GM10266 (cell line): ENCODE measurements around the gene RBBP8NL.
"Not testable (repeated sequence)": the region's sequence is repeated elsewhere in the genome, so short reads cannot be mapped to it uniquely, and the experiment has no call there.

ENCODE experiments used
- DNase-seq: peaks from one replicate; pipeline ENCODE4 v3.0.0; 2012; ENCODE audit errors: extremely low spot score
- TF ChIP-seq, protein P1 (sequence below): IDR thresholded peaks from 2 replicates; pipeline ENCODE4 v1.5.1; 2012; ENCODE audit warnings: mild to moderate bottlenecking, low read depth; ENCODE audit not compliant: control insufficient read depth, insufficient read depth; ENCODE audit errors: missing control alignments

Gene RBBP8NL

DNA sequence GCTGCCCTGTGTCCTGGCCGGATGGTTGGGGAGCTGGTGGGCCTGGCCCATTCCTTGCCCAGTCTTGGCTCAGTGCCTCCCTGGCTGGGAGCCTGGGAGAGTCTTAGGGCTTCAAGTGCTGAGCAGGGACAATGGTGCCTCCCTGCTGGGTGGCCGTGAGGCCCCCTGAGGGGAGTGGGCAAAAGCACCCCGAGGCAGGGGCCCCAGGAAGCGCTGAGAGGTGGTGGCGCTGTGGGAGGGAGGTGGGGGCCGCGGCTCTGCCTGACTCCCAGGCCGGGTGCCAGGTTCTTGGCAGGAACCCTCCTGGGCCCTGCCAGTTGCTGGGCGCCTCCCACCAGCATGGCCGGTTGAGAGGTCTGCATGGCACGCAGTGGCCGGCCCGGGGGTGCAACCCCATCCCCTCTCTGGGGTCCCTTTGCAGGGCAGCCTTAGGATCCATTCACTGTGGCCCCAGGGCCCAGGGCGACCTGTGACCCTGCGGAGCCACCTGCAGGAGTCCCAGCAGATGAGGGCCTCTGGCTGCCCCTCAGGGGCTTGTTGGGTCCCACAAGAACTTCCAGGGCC lies 49.6 kb downstream of the RBBP8NL start:
- no peak for DNase-seq
- TF ChIP-seq, protein P1, sequence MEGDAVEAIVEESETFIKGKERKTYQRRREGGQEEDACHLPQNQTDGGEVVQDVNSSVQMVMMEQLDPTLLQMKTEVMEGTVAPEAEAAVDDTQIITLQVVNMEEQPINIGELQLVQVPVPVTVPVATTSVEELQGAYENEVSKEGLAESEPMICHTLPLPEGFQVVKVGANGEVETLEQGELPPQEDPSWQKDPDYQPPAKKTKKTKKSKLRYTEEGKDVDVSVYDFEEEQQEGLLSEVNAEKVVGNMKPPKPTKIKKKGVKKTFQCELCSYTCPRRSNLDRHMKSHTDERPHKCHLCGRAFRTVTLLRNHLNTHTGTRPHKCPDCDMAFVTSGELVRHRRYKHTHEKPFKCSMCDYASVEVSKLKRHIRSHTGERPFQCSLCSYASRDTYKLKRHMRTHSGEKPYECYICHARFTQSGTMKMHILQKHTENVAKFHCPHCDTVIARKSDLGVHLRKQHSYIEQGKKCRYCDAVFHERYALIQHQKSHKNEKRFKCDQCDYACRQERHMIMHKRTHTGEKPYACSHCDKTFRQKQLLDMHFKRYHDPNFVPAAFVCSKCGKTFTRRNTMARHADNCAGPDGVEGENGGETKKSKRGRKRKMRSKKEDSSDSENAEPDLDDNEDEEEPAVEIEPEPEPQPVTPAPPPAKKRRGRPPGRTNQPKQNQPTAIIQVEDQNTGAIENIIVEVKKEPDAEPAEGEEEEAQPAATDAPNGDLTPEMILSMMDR: no peak

DNA sequence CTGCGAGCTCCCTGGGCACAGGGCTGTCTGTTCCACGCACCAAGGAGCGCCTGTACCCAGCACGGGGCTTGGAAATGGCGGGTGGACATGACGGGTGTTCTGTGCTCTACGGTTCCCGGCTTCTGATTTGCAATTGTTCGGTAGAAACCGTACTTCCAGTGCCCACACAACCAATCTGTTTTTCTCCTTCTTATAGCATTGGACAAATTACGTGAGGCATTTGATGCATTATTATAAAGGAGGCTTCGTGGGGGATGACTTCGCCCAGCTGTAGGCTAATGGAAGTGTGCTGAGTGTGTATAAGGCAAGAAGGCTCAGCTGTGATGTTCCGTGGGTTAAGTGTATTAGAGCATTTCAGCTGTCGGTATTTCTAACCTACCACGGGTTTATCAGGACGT lies 50.3 kb downstream of the RBBP8NL start:
- no peak for DNase-seq
- TF ChIP-seq, protein P1: no peak

DNA sequence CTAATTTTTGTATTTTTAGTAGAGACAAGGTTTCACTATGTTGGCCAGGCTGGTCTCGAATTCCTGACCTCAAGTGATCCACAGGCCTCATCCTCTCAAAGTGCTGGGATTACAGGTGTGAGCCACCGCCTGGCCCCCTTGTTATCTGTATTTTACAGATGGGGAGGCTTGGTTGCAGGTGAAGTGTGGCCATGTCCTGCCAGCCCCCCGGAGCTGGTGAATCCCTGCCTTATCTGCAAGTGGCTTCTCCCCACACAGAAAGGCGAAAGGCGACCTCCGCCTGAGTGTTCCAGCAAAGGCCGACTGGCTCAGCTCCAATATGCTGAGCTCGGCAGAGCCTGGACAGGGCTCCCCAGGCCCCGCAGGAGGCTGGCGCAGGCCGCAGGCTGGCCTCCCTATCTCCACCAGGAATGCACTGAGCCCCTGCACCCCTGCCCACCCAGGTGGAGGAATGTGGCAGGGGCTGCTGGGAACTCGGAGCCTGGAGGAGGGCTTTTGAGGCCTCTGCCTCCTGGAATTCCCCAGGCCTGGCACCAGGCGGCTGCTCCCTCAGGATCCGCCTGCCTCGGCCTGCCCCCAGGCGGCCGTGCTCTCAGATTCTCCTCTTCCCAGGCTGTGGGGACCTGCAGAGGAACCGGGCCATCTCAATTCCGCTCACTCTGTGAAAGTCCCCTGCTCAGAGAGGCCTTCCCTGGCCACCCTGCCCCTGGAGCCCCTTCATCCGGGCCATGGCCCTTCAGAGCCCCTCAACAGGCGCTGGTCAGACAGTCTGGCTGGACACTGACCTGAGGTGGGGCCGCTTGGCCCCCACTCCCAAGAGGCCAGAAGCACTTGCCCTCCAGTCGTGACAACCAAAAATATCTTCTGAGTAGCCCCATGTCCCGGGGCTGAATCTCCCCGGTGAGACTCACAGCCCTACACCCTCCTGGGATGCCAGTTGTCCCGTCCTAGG lies 51.0 kb downstream of the RBBP8NL start:
- TF ChIP-seq, protein P1: no peak
- DNase-seq: no peak

DNA sequence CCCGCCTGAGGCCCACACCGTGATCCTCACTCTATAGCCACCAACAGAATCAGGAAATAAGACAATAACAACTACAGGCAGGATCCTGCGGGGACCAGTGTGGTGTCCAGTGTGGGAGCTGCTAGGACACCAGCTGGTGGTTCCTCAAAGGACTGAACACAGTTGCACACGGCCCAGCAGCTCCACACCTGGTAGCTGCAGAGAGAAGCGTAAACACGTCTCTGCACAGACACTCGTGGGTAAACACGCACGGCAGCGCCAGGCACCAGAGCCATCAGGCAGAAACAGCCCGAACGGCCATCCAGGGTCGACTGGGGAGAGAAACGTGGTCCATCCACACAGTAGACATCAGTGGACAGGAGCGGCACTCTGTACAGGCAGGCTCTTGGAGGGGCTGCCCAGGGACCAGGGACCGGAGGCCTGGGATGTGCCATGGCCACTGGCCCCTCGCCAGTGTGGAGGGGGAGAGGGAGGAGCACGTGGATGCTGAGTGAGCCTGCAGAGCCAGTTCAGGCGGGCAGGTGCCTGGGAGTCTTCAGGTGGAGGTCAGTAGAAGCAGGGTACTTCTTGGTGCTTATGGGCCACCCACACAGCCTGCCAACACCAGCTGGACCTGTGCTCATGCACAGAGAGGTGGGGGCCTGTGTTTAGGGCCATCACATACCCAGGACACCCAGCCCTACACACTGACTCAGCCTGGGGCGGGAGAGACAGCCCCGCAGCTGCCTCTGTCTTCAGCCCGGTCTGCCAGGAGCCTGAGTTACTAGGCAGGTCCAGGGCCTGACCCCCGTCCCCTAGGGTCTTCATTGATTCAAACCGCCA lies 52.8 kb downstream of the RBBP8NL start:
- DNase-seq: no peak
- TF ChIP-seq, protein P1: no peak

DNA sequence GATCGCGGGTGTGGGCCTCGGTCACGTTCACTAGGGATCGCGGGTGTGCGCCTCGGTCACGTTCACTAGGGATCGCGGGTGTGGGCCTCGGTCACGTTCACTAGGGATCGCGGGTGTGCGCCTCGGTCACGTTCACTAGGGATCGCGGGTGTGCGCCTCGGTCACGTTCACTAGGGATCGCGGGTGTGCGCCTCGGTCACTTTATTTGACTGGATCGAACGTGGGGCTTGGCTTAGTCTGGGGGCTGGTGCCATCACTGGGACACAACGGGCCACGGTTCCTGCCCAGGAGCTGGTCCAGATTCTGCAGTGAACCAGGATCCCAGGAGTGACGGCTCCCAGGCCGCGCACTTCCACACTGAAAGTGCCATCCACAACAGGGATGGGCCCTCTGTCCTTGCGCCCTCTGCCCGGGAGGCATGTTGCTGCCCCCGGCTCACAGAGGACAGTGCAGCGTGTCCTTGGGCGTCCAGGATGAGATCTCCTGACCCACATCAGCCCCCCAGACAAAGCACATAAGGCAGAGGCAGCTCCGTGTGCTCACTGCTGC lies 53.6 kb downstream of the RBBP8NL start:
- DNase-seq: not testable (repeated sequence)

DNA sequence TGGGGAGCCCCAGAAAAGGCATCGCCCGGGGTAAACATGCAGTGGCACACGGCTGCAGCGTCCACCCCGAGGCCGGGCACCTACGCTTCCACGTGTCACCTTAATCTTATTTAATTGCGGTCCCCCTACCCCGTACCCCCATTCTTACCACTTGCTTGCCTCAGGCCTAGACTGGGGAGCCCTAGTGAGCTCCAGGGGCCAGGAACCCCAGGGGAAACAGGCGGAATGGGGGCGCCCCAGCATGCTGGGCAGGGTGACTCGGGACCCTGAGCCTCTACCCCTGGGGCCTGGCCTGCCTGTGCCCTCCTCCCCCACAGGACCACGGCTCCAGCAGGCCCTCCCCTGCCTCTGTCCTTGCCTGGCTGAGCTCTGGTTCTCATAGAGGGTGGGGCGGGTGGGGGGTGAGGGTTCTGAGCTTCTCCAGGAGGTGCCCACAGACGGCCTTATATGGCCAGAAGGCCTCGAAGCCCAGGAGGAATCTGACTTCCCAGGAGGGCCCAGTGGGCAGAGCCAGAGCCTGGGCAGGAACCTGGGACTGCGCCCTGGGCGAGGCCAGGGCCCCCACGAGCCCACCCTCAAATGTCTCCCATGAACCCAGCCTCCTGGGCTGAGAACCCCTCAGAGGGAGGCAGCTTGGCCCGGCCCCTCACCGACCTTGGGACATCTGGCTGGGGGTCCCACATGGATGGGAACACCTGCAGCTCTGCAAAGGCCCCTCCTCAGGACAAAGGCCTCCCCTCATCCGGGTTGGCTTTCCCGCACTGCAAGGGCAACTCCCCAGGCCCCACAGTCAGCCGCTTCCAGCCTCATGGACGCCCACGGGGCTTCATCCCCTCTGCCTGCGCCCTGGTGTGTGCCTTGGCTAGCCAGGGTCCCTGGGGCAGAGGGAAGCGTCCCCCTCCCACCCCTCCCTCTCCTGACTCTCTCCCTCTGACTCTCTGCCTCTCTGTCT lies 55.0 kb downstream of the RBBP8NL start:
- no peak for DNase-seq
- TF ChIP-seq, protein P1: no peak
